ENCODE measurements around the gene PLXNA2. TPM values are rescaled to one million over a fixed set of nuclear protein-coding genes. Genes with fewer than 3 reads are reported as not detected.

The PLXNA2 gene, protein sequence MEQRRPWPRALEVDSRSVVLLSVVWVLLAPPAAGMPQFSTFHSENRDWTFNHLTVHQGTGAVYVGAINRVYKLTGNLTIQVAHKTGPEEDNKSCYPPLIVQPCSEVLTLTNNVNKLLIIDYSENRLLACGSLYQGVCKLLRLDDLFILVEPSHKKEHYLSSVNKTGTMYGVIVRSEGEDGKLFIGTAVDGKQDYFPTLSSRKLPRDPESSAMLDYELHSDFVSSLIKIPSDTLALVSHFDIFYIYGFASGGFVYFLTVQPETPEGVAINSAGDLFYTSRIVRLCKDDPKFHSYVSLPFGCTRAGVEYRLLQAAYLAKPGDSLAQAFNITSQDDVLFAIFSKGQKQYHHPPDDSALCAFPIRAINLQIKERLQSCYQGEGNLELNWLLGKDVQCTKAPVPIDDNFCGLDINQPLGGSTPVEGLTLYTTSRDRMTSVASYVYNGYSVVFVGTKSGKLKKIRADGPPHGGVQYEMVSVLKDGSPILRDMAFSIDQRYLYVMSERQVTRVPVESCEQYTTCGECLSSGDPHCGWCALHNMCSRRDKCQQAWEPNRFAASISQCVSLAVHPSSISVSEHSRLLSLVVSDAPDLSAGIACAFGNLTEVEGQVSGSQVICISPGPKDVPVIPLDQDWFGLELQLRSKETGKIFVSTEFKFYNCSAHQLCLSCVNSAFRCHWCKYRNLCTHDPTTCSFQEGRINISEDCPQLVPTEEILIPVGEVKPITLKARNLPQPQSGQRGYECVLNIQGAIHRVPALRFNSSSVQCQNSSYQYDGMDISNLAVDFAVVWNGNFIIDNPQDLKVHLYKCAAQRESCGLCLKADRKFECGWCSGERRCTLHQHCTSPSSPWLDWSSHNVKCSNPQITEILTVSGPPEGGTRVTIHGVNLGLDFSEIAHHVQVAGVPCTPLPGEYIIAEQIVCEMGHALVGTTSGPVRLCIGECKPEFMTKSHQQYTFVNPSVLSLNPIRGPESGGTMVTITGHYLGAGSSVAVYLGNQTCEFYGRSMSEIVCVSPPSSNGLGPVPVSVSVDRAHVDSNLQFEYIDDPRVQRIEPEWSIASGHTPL (N-terminal part only)
- polyA plus RNA-seq (2011; rRNA removed) (0.87 and 1.9 TPM in 2 replicates), polyA plus RNA-seq (2017; fragmentation: RNase III; extraction: RNeasy Plus Mini Kit Qiagen cat#74134 plus additional on column Dnase treatment) (0.36 to 0.62 TPM (median 0.45 TPM) in 3 replicates), polyA minus RNA-seq (2011; rRNA and poly(A)+ RNA removed) (4.7 and 5.2 TPM in 2 replicates)
- polyA plus RNA-seq (2012; cell fraction: cytosol; rRNA removed), result 0.28 and 0.31 TPM in 2 replicates
- polyA plus RNA-seq (2012; cell fraction: nucleus; rRNA removed), result 1.0 and 1.2 TPM in 2 replicates

DNA sequence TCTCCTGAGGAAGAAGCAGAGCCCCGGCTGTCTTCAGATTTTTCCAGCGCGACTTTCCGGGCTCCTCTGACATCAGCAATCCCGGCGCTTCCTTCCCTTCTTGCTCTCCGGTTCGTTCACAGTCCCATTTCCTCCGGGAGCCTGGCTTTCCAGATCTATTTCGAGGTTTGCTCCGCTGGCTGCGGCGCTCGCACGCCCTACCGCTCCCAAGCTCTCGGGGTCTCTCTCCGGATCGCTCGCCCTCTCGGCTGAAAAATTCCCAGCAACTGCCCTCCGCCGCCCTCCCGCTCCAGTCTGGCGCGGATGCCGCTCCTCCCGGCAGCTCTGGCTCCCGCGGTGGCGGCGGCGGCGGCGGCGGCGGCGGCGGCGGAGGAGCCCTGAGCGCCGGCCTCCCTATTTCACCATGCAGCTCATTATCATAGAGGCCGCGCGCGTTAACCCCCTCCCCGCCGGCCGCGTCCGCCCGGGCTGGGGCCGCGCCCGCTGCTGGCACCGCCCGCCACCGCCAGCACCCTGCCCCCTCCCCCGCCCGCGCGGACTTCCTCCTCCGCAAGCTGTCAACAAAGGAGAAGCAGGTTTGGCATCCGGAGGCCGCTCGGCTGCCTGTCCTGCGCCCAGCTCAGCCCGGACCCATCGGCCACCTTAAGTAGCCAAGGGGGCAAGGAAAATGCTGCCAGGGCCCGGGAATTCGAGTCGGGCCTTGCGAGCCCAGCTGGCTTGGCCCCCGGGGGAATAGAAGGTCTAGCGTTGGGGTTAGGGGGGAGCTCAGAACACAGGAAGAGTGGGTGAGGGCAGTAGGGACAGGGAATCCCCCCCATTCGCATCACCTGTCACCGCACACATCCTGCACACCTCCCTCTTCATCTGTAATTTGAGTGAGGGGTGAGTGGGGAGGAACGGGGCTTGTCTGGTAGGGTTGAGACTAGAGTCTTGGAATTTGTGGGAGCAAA is at the start of gene PLXNA2:
Gene PLXNA2 (minus strand): TSS at position 418 of the 950 bp plus-strand sequence. CDS start 26,462 bp downstream, outside the sequence.
- ATAC-seq, result peak; percentile 61 to 71
- 4% methylated on average over 27 of the region's 78 CpGs for WGBS (ENCODE audit: missing lambda C conversion rate)
- no peaks in the 10 kb centered on the region for H3K9me3 ChIP-seq
- peak within 1 kb of the TSS; percentile 69 for H3K4me3 ChIP-seq
- peaks cover 25% of the 10 kb centered on the region for H3K4me1 ChIP-seq
- peak; percentile 50 to 57 for DNase-seq (ENCODE audit: low read depth in 1 of 2, low spot score in 1 of 2)
- ChIA-PET POLR2A (interaction anchor here (0.6 to 1.8 kb wide), 4 partner anchors 23 to 222 kb away, joined by 3 to 11 read pairs (median 3); no protein-coding TSS in a partner anchor), CTCF (interaction anchor here (0.7 to 15.6 kb wide), 71 partner anchors 7 to 1340 kb away, joined by 3 to 417 read pairs (median 5); no protein-coding TSS in a partner anchor)
- FAIRE-seq, result no peak
- H3K4me2 ChIP-seq, result peak within 1 kb of the TSS; percentile 99
- TF ChIP-seq, protein P1, sequence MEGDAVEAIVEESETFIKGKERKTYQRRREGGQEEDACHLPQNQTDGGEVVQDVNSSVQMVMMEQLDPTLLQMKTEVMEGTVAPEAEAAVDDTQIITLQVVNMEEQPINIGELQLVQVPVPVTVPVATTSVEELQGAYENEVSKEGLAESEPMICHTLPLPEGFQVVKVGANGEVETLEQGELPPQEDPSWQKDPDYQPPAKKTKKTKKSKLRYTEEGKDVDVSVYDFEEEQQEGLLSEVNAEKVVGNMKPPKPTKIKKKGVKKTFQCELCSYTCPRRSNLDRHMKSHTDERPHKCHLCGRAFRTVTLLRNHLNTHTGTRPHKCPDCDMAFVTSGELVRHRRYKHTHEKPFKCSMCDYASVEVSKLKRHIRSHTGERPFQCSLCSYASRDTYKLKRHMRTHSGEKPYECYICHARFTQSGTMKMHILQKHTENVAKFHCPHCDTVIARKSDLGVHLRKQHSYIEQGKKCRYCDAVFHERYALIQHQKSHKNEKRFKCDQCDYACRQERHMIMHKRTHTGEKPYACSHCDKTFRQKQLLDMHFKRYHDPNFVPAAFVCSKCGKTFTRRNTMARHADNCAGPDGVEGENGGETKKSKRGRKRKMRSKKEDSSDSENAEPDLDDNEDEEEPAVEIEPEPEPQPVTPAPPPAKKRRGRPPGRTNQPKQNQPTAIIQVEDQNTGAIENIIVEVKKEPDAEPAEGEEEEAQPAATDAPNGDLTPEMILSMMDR (IDR thresholded peaks at IDR 0.05), result no peak
- no peak for TF ChIP-seq HOXB13 (CRISPR knock-in tag; IDR thresholded peaks at IDR 0.05; ENCODE audit: low read depth)
- TF ChIP-seq BHLHE40 (IDR thresholded peaks at IDR 0.05; ENCODE audit: low read depth, low read length), result no peak
- TF ChIP-seq MAFK (IDR thresholded peaks at IDR 0.05; ENCODE audit: partially characterized antibody), result no peak
- no peak for TF ChIP-seq CBX2 (IDR thresholded peaks at IDR 0.05; ENCODE audit: borderline replicate concordance, low read depth)
- TF ChIP-seq HDAC2 (IDR thresholded peaks at IDR 0.05), result 0 out of 2 replicates have a peak, but pooled peaks have one; percentile 83
- TF ChIP-seq, protein P2, sequence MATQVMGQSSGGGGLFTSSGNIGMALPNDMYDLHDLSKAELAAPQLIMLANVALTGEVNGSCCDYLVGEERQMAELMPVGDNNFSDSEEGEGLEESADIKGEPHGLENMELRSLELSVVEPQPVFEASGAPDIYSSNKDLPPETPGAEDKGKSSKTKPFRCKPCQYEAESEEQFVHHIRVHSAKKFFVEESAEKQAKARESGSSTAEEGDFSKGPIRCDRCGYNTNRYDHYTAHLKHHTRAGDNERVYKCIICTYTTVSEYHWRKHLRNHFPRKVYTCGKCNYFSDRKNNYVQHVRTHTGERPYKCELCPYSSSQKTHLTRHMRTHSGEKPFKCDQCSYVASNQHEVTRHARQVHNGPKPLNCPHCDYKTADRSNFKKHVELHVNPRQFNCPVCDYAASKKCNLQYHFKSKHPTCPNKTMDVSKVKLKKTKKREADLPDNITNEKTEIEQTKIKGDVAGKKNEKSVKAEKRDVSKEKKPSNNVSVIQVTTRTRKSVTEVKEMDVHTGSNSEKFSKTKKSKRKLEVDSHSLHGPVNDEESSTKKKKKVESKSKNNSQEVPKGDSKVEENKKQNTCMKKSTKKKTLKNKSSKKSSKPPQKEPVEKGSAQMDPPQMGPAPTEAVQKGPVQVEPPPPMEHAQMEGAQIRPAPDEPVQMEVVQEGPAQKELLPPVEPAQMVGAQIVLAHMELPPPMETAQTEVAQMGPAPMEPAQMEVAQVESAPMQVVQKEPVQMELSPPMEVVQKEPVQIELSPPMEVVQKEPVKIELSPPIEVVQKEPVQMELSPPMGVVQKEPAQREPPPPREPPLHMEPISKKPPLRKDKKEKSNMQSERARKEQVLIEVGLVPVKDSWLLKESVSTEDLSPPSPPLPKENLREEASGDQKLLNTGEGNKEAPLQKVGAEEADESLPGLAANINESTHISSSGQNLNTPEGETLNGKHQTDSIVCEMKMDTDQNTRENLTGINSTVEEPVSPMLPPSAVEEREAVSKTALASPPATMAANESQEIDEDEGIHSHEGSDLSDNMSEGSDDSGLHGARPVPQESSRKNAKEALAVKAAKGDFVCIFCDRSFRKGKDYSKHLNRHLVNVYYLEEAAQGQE (IDR thresholded peaks at IDR 0.05), result no peak
- 0 out of 3 replicates have a peak, but pooled peaks have one; percentile 20 for TF ChIP-seq SMC3 (IDR thresholded peaks at IDR 0.05)
- TF ChIP-seq, protein P3, sequence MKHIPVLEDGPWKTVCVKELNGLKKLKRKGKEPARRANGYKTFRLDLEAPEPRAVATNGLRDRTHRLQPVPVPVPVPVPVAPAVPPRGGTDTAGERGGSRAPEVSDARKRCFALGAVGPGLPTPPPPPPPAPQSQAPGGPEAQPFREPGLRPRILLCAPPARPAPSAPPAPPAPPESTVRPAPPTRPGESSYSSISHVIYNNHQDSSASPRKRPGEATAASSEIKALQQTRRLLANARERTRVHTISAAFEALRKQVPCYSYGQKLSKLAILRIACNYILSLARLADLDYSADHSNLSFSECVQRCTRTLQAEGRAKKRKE (CRISPR knock-in tag; IDR thresholded peaks at IDR 0.05; ENCODE audit: low read depth), result no peak
- no peak for TF ChIP-seq FOSL2 (IDR thresholded peaks at IDR 0.05)
- no peak for TF ChIP-seq FOSL2 (CRISPR knock-in tag; IDR thresholded peaks at IDR 0.05)
- TF ChIP-seq NR3C1 (IDR thresholded peaks at IDR 0.05), result no peak
- TF ChIP-seq, protein P4, sequence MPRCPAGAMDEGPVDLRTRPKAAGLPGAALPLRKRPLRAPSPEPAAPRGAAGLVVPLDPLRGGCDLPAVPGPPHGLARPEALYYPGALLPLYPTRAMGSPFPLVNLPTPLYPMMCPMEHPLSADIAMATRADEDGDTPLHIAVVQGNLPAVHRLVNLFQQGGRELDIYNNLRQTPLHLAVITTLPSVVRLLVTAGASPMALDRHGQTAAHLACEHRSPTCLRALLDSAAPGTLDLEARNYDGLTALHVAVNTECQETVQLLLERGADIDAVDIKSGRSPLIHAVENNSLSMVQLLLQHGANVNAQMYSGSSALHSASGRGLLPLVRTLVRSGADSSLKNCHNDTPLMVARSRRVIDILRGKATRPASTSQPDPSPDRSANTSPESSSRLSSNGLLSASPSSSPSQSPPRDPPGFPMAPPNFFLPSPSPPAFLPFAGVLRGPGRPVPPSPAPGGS (IDR thresholded peaks at IDR 0.05), result no peak
- TF ChIP-seq NPAS2 (CRISPR knock-in tag; IDR thresholded peaks at IDR 0.05; ENCODE audit: borderline replicate concordance), result no peak
- no peak for TF ChIP-seq EHF (CRISPR knock-in tag; IDR thresholded peaks at IDR 0.05)
- TF ChIP-seq, protein P5, sequence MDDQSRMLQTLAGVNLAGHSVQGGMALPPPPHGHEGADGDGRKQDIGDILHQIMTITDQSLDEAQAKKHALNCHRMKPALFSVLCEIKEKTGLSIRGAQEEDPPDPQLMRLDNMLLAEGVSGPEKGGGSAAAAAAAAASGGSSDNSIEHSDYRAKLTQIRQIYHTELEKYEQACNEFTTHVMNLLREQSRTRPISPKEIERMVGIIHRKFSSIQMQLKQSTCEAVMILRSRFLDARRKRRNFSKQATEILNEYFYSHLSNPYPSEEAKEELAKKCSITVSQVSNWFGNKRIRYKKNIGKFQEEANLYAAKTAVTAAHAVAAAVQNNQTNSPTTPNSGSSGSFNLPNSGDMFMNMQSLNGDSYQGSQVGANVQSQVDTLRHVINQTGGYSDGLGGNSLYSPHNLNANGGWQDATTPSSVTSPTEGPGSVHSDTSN (IDR thresholded peaks at IDR 0.05), result no peak
- no peak for TF ChIP-seq ESRRA (IDR thresholded peaks at IDR 0.05; ENCODE audit: borderline replicate concordance, low read length)
- TF ChIP-seq JUN (IDR thresholded peaks at IDR 0.05), result 0 out of 5 replicates have a peak, but pooled peaks of 1 of the 2 experiments have one; percentile 20
- TF ChIP-seq CBX8 (IDR thresholded peaks at IDR 0.05), result no peak
- no peak for TF ChIP-seq HOXA7 (CRISPR knock-in tag; IDR thresholded peaks at IDR 0.05)
- TF ChIP-seq POLR2A (IDR thresholded peaks at IDR 0.05; ENCODE audit: low read length), result no peak
- no peak for TF ChIP-seq FOSB (CRISPR knock-in tag; IDR thresholded peaks at IDR 0.05)
- TF ChIP-seq TP53 (CRISPR knock-in tag; IDR thresholded peaks at IDR 0.05), result no peak
- no peak for TF ChIP-seq ZC3H11A (IDR thresholded peaks at IDR 0.05)
- no peak for TF ChIP-seq GATA3 (IDR thresholded peaks at IDR 0.05; ENCODE audit: borderline replicate concordance)
- peak within 1 kb of the TSS; percentile 50 to 80 for H3K27ac ChIP-seq
